ENCODE data around the gene HEXD.
A peak's percentile ranks its signal among the peaks of the same experiment; 100 is the strongest.
"Not testable (repeated sequence)": the region's sequence is repeated elsewhere in the genome, so short reads cannot be mapped to it uniquely, and the experiment has no call there.

HEXD gene

GRCh38 chr17:82373731-82374625, 44.2 kb upstream of the HEXD start:
- no peak for DNase-seq (ENCODE audit: low read depth, low spot score)
- TF ChIP-seq EZH2 (IDR thresholded peaks at IDR 0.05) (no peak), FOXP2 (optimal IDR thresholded peaks at IDR 0.05; ENCODE audit: control extremely low read depth, extremely low read length, insufficient read depth) (no peak), POLR2AphosphoS5 (IDR thresholded peaks at IDR 0.05; ENCODE audit: borderline replicate concordance, low read depth, low read length) (no peak)
- Histone ChIP-seq H3K4me3 (no peak overlapping the region), H3K36me3 (ENCODE audit: insufficient read depth, low read length) (no peaks in the 10 kb centered on the region), H3K27ac (peak overlapping the region; percentile 3; the same call in 1 of the 2 replicates), H3K9ac (ENCODE audit: insufficient read length) (no peak overlapping the region), H3K9me3 (ENCODE audit: low read depth, low read length) (no peaks in the 10 kb centered on the region)

GRCh38 chr17:82374626-82375331, 43.4 kb upstream of the HEXD start:
- no peak overlapping the region for H3K27ac ChIP-seq
- no peak overlapping the region for H3K9ac ChIP-seq (ENCODE audit: insufficient read length)
- TF ChIP-seq FOXP2 (optimal IDR thresholded peaks at IDR 0.05; ENCODE audit: control extremely low read depth, extremely low read length, insufficient read depth) = no peak
- TF ChIP-seq EZH2 (IDR thresholded peaks at IDR 0.05) = no peak
- TF ChIP-seq POLR2AphosphoS5 (IDR thresholded peaks at IDR 0.05; ENCODE audit: borderline replicate concordance, low read depth, low read length) = no peak
- H3K36me3 ChIP-seq (ENCODE audit: insufficient read depth, low read length) = no peaks in the 10 kb centered on the region
- H3K9me3 ChIP-seq (ENCODE audit: low read depth, low read length) = no peaks in the 10 kb centered on the region
- no peak overlapping the region for H3K4me3 ChIP-seq
- no peak for DNase-seq (ENCODE audit: low read depth, low spot score)

DNA sequence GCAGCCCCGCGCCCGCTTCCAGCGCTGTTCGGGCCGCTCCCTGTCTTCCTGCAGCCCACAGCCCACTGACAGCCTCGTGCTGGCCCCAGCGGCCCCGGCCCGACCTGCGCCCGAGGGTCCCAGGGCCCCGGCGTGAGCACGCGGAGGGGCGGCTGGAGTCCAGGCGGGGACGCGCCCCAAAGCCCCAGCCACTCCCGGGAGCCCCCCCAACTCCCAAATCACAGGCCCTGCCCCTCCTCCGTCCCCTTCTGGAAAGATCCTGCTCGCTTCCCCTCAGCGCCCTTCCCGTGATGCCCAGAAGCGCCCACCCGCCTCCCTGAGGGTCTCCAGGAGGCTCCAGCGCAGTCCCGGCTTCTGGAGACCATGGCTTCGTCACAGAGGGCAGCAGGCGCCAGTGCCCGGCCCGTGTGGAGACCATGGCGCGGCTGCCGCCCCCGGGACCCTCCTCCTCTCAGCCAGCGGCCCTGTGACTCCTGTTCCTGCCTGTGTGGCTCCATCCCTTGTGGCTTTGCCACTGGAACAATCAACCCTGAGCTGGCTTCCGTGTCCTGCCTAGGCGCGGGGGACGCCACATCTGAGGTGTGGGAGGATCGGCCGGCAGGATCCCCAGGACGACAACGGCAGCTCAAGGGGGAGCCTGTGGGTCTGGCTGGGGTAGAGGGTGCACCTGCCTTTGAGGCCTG, 42.6 kb upstream of the HEXD start:
- H3K9ac ChIP-seq (ENCODE audit: insufficient read length) = no peak overlapping the region
- TF ChIP-seq FOXP2 (optimal IDR thresholded peaks at IDR 0.05; ENCODE audit: control extremely low read depth, extremely low read length, insufficient read depth) (no peak), POLR2AphosphoS5 (IDR thresholded peaks at IDR 0.05; ENCODE audit: borderline replicate concordance, low read depth, low read length) (no peak), EZH2 (IDR thresholded peaks at IDR 0.05) (no peak)
- H3K9me3 ChIP-seq (ENCODE audit: low read depth, low read length) = no peaks in the 10 kb centered on the region
- no peaks in the 10 kb centered on the region for H3K36me3 ChIP-seq (ENCODE audit: insufficient read depth, low read length)
- DNase-seq (ENCODE audit: low read depth, low spot score) = no peak
- H3K27ac ChIP-seq = no peak overlapping the region
- no peak overlapping the region for H3K4me3 ChIP-seq

GRCh38 chr17:82376042-82376730, 42.0 kb upstream of the HEXD start:
- H3K9ac ChIP-seq (ENCODE audit: insufficient read length) = no peak overlapping the region
- no peak overlapping the region for H3K27ac ChIP-seq
- no peak for DNase-seq (ENCODE audit: low read depth, low spot score)
- H3K9me3 ChIP-seq (ENCODE audit: low read depth, low read length) = no peaks in the 10 kb centered on the region
- TF ChIP-seq EZH2 (IDR thresholded peaks at IDR 0.05) (no peak), POLR2AphosphoS5 (IDR thresholded peaks at IDR 0.05; ENCODE audit: borderline replicate concordance, low read depth, low read length) (no peak), FOXP2 (optimal IDR thresholded peaks at IDR 0.05; ENCODE audit: control extremely low read depth, extremely low read length, insufficient read depth) (no peak)
- H3K4me3 ChIP-seq = no peak overlapping the region
- no peaks in the 10 kb centered on the region for H3K36me3 ChIP-seq (ENCODE audit: insufficient read depth, low read length)

DNA sequence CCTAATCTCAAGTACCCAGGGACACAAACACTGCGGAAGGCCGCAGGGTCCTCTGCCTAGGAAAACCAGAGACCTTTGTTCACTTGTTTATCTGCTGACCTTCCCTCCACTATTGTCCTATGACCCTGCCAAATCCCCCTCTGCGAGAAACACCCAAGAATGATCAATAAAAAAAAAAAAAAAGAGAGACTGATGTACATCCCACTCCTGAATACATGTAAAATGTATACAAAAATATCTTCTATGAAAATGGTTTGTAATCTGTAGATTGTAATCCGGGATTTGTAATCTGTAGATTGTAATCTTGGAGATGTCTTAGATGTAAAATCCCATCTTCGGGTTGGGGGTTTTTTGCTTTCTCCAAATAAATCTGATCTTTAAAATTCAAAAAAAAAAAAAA, 40.9 kb upstream of the HEXD start:
- H3K27ac ChIP-seq; H3K9ac ChIP-seq (ENCODE audit: insufficient read length); H3K36me3 ChIP-seq (ENCODE audit: insufficient read depth, low read length); H3K9me3 ChIP-seq (ENCODE audit: low read depth, low read length); H3K4me3 ChIP-seq; DNase-seq (ENCODE audit: low read depth, low spot score): not testable (repeated sequence)

- H3K36me3 ChIP-seq (ENCODE audit: insufficient read depth, low read length) = no peaks in the 10 kb centered on the region
- no peak for DNase-seq (ENCODE audit: low read depth, low spot score)
- H3K27ac ChIP-seq = no peak overlapping the region
- H3K9ac ChIP-seq (ENCODE audit: insufficient read length) = no peak overlapping the region
- no peak overlapping the region for H3K4me3 ChIP-seq
- TF ChIP-seq EZH2 (IDR thresholded peaks at IDR 0.05) (no peak), POLR2AphosphoS5 (IDR thresholded peaks at IDR 0.05; ENCODE audit: borderline replicate concordance, low read depth, low read length) (no peak), FOXP2 (optimal IDR thresholded peaks at IDR 0.05; ENCODE audit: control extremely low read depth, extremely low read length, insufficient read depth) (no peak)
- no peaks in the 10 kb centered on the region for H3K9me3 ChIP-seq (ENCODE audit: low read depth, low read length)
Measured at GRCh38 chr17:82377924-82378740, 40.0 kb upstream of the HEXD start.

GRCh38 chr17:82378741-82379021, 39.5 kb upstream of the HEXD start:
- Histone ChIP-seq H3K4me3 (no peak overlapping the region), H3K9me3 (ENCODE audit: low read depth, low read length) (no peaks in the 10 kb centered on the region), H3K36me3 (ENCODE audit: insufficient read depth, low read length) (no peaks in the 10 kb centered on the region), H3K9ac (ENCODE audit: insufficient read length) (no peak overlapping the region), H3K27ac (no peak overlapping the region)
- no peak for TF ChIP-seq FOXP2 (optimal IDR thresholded peaks at IDR 0.05; ENCODE audit: control extremely low read depth, extremely low read length, insufficient read depth)
- TF ChIP-seq EZH2 (IDR thresholded peaks at IDR 0.05) = no peak
- no peak for TF ChIP-seq POLR2AphosphoS5 (IDR thresholded peaks at IDR 0.05; ENCODE audit: borderline replicate concordance, low read depth, low read length)
- no peak for DNase-seq (ENCODE audit: low read depth, low spot score)

Data from SK-N-MC (cell line).